Femur (tissue), 1 donor: ENCODE results near the gene UBE2L6.

ENCODE experiments used
- DNase-seq: peaks from one replicate; pipeline ENCODE4 v3.0.0-alpha.2; 2017

Gene UBE2L6

GRCh38 chr11:57527056-57527631, 40.3 kb downstream of the UBE2L6 start:
- peak; percentile 73 for DNase-seq

DNA sequence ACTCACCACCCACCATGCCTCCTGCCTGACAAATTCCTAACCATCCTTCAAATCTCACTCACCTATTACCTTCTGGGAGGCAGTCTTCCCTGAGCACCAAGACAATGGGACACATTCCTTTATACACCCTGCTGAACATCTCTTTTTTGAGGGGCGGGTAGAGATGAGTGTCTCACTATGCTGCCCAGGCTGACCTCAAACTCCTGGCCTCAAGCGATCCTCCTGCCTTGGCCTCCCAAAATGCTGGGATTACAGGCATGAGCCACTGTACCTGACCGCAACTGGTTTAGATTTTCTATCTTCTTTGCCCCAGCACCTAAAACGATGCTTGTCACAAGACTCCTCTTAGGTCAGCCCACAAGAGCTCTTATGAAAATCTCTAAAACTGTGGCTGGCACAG, 44.1 kb downstream of the UBE2L6 start:
- no peak for DNase-seq

DNA sequence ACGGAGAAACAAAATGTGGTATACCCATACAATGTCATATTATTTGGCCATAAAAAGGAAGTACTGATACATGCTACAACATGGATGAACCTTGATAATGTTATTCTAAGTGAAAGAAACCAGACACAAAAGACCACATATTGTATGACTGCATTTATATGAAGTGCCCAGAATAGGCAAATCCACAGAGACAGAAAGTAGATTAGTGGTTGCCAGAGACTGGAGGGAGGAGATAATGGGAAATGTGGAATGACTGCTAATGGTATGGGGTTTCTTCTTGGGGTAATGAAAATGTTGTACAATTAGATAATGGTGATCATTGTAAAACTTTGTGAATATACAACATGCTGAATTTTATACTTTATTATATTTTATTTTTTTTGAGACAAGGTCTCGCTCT, 46.4 kb downstream of the UBE2L6 start:
- DNase-seq, result no peak

DNA sequence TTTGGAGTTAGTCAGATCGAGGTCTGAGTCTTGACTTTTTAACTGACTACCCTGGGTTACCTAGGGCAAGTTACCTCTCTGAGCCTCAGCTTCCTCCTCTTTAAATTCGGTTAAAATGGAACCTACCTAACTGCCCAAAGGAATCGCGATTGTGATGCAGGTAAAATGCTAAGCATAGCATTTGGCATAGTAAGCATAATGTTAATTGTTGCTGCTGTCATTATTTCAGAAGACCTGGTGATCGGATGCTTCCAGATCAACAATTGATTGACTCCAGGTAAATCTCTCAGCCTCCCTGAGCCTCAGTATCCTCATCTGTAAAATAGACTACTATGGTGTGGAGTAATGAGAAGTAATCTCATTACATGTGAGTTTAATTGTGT, 51.4 kb downstream of the UBE2L6 start:
- no peak for DNase-seq

DNA sequence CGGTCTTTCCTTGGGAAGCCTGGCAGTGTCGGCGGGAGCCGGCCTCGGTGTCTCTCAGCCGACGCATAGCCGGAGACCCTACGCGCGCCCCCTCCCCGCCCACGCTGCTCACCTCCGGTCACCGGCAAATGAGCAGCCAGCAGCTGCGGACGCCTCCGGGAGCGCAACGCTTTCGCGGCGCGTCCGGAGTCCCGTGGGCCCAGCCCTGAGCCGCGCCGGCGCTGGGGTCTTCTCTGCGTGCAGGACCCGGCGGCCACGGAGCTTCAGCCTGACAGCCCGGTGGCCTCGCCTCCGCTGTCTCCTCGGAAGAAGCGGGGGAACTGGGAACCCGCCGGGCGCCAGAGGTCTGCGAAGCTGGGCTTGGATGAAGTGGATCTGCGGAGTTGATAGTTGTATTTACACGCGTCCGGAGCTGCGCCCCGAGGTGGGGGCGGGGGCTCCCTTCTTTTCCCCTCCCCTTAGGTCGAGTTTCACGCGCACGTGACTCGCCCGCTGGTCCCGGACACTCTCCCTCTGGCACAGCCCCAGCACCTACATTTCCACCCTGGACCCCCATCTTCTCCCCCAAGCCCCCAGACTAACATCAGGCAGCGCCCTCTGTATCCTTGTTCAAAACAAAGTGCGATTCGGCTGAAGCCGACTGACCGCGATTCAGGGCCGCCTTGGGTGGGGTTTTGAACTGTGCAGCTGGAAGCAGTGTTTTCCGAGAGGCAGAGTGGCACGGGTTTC, 52.0 kb downstream of the UBE2L6 start, which contains the start of gene SLC43A1:
SLC43A1 (minus strand) TSS at position 371 of the 729 bp plus-strand sequence. CDS start 1,591 bp downstream, outside the sequence.
- peak; percentile 71 for DNase-seq

DNA sequence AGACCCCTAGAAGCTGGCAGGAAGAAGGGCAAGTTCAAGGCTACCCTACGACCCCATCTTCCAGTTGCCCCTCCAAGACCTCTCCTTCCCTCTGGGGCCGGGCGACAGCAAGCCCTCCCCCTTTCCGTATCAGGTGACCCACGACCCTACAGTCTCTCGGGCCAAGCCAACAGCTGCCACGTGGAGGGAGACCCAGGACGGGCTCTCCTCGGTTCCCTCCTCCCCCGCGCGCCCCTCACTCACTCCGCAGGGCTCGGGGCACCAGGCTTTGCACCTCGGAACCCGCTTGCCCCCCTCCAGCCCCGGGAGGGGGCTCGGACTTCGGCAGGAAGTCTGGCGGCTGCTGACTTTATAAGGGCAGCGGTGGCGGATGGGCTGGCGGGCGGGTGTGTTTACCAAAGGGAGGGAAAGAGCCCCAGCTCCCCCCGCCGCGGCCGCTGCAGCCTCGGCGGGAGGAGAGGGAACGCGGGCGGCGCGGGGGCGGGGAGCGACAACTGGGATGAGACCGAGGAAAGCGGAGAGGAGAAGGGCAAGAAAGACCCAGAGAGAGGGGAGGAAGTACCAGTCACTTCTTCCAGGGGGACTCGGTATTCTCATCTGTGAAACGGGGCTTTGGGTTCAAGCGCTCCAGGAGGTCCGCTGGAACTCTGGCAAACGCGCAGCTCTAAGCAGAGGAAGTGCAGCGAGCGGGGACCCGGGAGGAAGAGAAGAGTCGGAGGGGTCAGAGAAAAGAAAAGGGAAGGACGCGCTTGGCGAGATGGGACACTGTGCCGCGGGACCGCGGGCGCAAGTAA, 52.7 kb downstream of the UBE2L6 start:
- DNase-seq, result peak; percentile 62

- DNase-seq, result peak; percentile 49
Measured at GRCh38 chr11:57513911-57514537, 53.4 kb downstream of the UBE2L6 start.

GRCh38 chr11:57513452-57513795, 54.0 kb downstream of the UBE2L6 start:
- no peak for DNase-seq

GRCh38 chr11:57512646-57513451, 54.6 kb downstream of the UBE2L6 start:
- DNase-seq, result no peak

- no peak for DNase-seq
Measured at GRCh38 chr11:57511741-57512430, 55.6 kb downstream of the UBE2L6 start.

- no peak for DNase-seq
Measured at GRCh38 chr11:57508341-57509170, 58.9 kb downstream of the UBE2L6 start.

- no peak for DNase-seq
Measured at GRCh38 chr11:57506522-57506921, 61.0 kb downstream of the UBE2L6 start.

DNA sequence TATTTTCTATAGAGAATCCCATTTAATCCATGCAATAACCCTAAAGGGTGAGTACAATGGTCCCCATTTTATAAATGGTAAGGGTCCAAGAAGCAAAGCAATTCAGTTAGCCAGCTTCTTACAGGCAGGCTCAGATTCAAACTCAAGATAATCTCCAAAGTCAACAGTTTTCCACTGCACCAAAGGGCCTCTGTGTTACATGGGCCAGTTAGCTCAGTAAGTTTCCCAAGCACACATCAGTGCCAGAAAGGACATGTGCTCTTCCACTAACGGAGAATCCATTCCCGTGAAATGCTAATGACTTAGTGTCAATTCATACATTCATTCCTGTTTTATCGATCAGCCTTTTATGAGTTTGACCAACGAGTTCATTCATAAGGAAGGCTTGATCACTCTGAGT, 63.0 kb downstream of the UBE2L6 start:
- DNase-seq, result no peak

- no peak for DNase-seq
Measured at GRCh38 chr11:57502870-57503269, 64.6 kb downstream of the UBE2L6 start.

GRCh38 chr11:57502376-57502775, 65.1 kb downstream of the UBE2L6 start:
- no peak for DNase-seq

DNA sequence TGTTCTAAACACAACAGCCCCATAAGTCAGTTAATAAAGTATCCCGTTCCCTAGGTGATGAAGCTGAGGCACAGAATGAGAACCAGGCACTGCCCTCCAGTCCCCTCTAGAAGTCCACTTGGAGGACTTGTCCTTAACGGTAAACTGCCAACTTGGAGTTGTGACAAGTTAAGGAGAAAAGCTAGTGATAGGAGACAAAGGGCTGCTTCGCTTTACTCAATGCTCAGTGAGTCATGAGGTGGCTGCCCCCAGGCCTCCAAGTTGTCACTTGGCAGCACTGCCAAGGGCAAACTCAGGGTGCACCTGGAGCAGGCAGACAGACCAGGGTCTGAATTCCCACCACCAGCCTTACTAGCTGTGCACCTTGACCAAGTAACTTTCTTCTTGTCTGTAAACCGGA, 65.5 kb downstream of the UBE2L6 start:
- no peak for DNase-seq
